OCI-LY7 (cell line): Measurements from ENCODE around the gene RNF144A.
"Not testable (repeated sequence)": the region's sequence is repeated elsewhere in the genome, so short reads cannot be mapped to it uniquely, and the experiment has no call there.

ENCODE experiments used
- EZH2phosphoT487 ChIP-seq: fragments of 200-600 bp; sonication (generic); IDR thresholded peaks from 2 replicates; pipeline ENCODE4 v1.6.1; 2018; ENCODE audit warnings: low read depth, borderline replicate concordance, mild to moderate bottlenecking, mixed run types, antibody characterized with exemption, low read length, moderate library complexity, mixed read lengths
- TF ChIP-seq, protein P1 (sequence below): fragments of 200-600 bp; sonication (generic); conservative IDR thresholded peaks from 2 replicates; pipeline ENCODE4 v1.5.1; 2014; ENCODE audit warnings: mild to moderate bottlenecking, antibody characterized with exemption, low read length, moderate library complexity, mixed read lengths

GRCh38 chr2:6902581-6902980 is 14.6 kb upstream of the RNF144A start:
- TF ChIP-seq, protein P1, sequence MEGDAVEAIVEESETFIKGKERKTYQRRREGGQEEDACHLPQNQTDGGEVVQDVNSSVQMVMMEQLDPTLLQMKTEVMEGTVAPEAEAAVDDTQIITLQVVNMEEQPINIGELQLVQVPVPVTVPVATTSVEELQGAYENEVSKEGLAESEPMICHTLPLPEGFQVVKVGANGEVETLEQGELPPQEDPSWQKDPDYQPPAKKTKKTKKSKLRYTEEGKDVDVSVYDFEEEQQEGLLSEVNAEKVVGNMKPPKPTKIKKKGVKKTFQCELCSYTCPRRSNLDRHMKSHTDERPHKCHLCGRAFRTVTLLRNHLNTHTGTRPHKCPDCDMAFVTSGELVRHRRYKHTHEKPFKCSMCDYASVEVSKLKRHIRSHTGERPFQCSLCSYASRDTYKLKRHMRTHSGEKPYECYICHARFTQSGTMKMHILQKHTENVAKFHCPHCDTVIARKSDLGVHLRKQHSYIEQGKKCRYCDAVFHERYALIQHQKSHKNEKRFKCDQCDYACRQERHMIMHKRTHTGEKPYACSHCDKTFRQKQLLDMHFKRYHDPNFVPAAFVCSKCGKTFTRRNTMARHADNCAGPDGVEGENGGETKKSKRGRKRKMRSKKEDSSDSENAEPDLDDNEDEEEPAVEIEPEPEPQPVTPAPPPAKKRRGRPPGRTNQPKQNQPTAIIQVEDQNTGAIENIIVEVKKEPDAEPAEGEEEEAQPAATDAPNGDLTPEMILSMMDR = not testable (repeated sequence)
- not testable (repeated sequence) for TF ChIP-seq EZH2phosphoT487
